Omental fat pad (tissue), 4 donors: Measurements from ENCODE around the gene ARHGAP8. TPM values are rescaled to one million over a fixed set of nuclear protein-coding genes. Genes with fewer than 3 reads are reported as not detected.

Experiments used
- ATAC-seq: fragments of 150-250 bp; one replicate; pipeline ENCODE4 v1.9.1; 2016; ENCODE audit warnings: mild to moderate bottlenecking, moderate library complexity; ENCODE audit not compliant: low FRiP score
- DNase-seq: peaks from one replicate; pipeline ENCODE4 v3.0.0-alpha.2; 2019; ENCODE audit warnings: low spot score
- total RNA-seq, 4 donors: library from RNA; depleted of rRNA; stranded (reverse); fragments of >200 nt; gene quantifications; one replicate each; pipeline ENCODE4 v1.1.0, GENCODE V29; 2016
- TF ChIP-seq, protein P1 (sequence below), 3 donors: fragments of 450-650 bp; IDR thresholded peaks; one replicate each; pipeline ENCODE4 v1.5.1; 2016 to 2017; ENCODE audit warnings: antibody characterized with exemption in 3 of 3, mild to moderate bottlenecking in 3 of 3, moderate library complexity in 2 of 3

Gene ARHGAP8
- total RNA-seq, 4 donors from 2014 or later, result 0.46 to 2.2 (median 1.9) TPM; not detected in 1

DNA sequence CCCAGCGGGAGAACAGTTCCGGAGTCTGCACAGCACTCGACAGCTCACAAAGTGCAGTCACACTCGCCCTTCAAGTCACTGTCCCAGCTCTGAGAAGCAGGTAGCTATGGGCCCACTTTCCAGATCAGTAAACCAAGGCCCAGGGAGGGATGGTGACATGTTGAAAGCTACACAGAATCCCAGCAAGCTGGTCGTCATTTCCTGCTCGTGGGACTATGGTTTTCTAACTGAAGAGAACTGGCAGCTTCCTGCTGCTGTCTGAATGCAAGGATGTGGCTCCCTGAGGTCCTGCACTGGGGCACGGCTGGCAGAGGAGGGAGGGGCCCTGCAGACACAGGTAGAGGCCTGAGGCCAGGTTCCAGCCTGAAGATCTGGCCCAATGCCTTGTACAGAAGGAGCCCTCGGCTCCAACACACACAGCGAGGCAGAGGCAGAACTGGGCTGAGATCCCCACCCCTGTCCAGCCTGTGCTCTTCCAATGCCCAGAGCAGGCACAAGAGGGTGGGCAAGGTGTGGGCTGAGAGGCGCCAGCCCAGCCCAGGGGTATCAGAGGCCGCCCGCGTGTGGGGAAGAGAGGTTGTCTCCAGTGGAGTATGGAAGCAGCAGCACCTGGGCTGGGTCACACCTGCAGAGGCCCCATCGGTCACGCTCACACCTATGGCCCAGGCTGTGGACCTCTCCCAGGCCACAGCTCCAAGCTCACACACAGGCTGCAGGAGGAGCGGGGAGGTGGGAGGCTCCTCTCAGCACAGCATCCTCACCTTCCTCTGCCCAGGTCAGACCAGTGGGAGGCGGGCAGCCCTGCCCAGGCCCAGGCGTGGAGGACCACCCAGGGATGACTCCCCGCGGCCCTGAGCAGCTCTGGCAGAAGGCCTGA lies 138.3 kb downstream of the ARHGAP8 start:
- ATAC-seq (no peak), DNase-seq (no peak)
- TF ChIP-seq, protein P1, sequence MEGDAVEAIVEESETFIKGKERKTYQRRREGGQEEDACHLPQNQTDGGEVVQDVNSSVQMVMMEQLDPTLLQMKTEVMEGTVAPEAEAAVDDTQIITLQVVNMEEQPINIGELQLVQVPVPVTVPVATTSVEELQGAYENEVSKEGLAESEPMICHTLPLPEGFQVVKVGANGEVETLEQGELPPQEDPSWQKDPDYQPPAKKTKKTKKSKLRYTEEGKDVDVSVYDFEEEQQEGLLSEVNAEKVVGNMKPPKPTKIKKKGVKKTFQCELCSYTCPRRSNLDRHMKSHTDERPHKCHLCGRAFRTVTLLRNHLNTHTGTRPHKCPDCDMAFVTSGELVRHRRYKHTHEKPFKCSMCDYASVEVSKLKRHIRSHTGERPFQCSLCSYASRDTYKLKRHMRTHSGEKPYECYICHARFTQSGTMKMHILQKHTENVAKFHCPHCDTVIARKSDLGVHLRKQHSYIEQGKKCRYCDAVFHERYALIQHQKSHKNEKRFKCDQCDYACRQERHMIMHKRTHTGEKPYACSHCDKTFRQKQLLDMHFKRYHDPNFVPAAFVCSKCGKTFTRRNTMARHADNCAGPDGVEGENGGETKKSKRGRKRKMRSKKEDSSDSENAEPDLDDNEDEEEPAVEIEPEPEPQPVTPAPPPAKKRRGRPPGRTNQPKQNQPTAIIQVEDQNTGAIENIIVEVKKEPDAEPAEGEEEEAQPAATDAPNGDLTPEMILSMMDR (IDR thresholded peaks at IDR 0.05), result no peak

DNA sequence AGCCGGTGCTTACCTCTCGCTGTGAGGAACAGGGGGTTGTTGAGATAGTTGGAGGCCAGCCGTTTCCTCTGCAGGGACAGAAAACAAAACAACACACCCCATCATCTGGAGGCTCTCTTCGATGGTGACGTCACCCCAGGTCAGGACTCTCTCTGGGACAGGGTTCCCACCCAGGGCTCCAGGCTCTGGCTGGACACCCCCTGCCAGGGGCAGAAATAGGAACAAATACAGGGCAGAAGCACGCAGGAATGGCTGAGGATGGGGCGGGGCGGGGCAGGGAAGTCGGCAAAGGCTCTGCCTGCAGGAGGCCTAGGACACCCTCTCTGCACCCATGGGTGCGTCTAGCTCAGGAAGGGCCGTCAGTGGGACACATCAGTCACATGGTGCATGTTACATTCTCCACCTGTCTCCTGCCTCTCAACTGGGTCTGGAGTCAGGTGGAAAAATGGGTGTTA lies 138.9 kb downstream of the ARHGAP8 start:
- DNase-seq (no peak), ATAC-seq (no peak)

DNA sequence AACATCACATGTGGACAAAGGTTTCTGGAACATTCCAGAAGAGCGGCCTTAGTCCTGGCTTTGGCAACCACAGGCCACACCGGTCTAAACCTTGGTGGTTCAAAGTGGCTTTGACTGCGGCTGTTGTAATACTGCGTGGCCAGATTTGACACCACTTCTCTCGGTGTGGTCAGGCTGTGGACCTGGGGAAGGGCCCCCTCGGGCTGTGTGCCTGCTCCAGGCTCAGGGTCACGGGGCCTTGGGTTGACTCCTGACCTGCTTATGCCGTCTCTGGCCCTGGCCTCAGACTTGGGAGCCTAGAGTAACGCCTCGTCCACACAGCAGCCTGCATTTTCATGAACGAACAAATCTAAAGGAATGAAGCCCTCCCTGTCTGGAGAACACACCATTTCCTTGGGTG lies 139.4 kb downstream of the ARHGAP8 start:
- ATAC-seq (no peak), DNase-seq (no peak)
- TF ChIP-seq, protein P1 (IDR thresholded peaks at IDR 0.05), result no peak

More for the DNA sequence above, 138.9 kb downstream of the ARHGAP8 start:
- TF ChIP-seq, protein P1 (IDR thresholded peaks at IDR 0.05), result no peak

DNA sequence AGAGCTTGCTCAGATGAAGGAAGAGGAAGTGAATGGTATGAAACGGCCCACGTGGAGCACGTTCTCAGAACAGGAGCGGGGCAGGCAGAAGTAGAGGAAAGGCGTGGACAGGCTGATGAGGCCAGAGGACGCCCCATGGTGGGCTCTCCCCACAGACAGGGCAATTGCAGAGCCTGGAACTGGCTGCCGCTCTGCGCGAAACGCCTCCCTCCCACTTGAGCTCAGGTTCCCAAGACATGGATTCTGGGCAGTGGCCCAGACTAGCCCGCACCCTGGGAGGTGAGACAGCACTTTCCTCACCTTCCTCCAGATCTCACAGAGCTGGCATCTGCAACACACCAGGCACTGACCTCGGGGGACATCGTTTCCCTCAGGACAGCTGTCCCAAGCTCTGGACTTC lies 139.9 kb downstream of the ARHGAP8 start:
- no peak for DNase-seq
- TF ChIP-seq, protein P1 (IDR thresholded peaks at IDR 0.05), result no peak
- ATAC-seq, result no peak

DNA sequence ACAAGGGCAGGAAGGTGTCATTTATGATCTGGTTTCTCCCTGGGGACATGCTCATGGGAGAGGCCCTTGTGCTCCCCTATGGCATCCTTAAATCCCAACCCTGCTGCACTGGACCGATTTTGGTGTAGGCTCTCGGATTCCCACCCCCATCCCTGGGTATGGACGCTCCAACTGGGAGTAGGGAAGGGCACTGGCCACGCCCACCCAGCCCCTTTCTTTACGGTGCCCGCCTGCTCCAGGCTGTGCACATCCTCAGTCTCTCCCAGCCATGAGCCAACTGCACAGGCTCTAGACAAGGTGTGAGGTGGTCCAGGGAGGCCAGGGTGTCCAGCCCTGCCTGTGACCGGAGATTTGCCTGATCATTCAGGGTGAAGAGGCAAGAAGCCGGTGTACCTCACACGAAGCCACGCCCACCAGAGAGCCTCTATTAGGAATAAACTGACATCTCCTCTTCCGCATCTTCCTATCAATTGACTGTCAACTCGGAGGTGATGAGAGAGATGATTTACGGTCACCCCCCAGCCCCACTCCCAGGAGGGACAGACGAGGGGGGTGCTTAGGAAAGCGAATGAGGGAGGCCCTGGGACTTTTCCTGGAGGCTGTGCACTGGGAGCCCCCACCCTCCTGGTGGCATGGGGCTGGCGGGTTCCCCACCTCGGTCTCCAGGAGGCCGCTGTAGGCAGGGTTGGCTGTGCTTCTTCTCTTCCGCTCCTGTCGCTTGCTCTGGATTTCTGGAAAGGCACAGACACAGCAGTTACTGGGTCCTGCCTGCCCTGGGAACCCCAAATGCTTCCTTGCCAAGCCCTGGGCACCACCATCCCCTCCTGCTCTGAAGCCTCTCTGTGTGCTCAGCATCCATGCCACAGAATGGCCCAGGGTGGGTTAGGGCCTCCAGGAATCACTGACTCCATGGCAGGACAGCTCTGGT lies 140.7 kb downstream of the ARHGAP8 start:
- DNase-seq, result no peak
- ATAC-seq, result no peak
- TF ChIP-seq, protein P1 (IDR thresholded peaks at IDR 0.05), result no peak

DNA sequence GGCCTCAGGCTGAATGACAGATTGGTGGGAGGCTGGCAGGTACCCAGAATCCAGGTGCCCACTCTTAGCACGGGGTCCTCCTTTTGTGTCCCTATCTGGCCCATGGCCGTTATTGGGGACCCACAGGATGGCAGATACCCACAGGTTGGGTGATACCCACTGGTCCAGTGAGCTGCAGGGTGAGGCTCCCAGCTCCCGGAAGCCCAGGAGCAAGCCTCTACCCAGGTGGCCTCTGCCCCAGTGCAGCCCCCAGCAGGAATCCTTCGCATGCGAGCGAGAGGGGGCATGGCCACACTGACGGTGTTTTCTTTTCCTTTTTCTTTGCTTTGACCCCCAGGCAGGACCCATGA lies 141.3 kb downstream of the ARHGAP8 start:
- DNase-seq, result no peak
- no peak for ATAC-seq
- TF ChIP-seq, protein P1 (IDR thresholded peaks at IDR 0.05), result no peak
